DMS114 treated with DMSO at 0.1 percent for 48 hours (cell line): Measurements from ENCODE around the gene SSBP3.

Source experiments
- DNase-seq: peaks from one replicate; lab custom pipeline; 2025; ENCODE audit not compliant: unreplicated experiment; lab: John Stamatoyannopoulos, UW

Gene SSBP3

GRCh38 chr1:54271341-54271740, 134.9 kb downstream of the SSBP3 start:
- DNase-seq = no peak

DNA sequence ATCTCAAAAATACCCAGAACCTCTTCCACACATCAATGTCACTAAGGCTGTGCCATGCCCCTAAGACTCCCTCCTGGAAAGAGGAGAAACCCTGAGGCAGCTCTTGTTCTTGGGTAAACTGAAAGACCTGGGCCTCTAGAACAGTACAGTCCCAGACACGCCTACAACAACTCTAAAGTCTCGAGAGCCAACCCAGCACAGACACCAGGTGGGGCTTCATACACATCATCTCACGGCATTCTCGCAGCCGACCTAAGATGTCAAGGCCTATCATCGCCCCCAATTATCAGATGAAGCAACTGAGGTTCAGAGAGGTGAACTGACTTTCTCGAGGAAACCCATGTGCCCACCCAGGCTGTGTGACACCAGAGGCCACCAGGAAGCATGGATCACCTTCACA, 135.7 kb downstream of the SSBP3 start:
- no peak for DNase-seq

DNA sequence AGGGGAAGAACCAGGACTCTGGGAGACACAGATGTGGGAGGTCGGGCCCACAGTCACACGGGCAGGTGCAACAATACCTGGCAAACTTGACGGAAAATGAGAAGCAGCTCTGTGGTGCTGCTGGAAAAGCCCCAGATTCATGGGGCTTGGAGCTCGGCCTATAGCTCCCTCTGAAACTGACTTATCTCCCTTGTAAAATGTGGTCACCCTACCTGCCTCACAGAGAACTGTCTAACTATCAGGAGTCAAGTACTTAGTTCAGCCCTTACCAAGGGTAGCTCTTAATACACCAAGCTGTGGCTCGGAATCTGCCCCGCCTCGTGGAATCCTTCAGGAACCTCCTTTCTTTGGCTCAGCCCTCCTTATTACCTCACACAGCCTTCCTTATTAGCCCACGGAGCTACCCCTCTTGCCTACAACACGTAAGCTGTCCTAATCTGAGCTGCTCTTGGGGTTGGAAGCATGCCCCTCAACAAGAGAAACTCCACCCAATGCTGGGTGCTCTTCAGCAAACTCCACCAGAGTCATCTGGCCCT, 137.4 kb downstream of the SSBP3 start:
- DNase-seq = peak; percentile 25

DNA sequence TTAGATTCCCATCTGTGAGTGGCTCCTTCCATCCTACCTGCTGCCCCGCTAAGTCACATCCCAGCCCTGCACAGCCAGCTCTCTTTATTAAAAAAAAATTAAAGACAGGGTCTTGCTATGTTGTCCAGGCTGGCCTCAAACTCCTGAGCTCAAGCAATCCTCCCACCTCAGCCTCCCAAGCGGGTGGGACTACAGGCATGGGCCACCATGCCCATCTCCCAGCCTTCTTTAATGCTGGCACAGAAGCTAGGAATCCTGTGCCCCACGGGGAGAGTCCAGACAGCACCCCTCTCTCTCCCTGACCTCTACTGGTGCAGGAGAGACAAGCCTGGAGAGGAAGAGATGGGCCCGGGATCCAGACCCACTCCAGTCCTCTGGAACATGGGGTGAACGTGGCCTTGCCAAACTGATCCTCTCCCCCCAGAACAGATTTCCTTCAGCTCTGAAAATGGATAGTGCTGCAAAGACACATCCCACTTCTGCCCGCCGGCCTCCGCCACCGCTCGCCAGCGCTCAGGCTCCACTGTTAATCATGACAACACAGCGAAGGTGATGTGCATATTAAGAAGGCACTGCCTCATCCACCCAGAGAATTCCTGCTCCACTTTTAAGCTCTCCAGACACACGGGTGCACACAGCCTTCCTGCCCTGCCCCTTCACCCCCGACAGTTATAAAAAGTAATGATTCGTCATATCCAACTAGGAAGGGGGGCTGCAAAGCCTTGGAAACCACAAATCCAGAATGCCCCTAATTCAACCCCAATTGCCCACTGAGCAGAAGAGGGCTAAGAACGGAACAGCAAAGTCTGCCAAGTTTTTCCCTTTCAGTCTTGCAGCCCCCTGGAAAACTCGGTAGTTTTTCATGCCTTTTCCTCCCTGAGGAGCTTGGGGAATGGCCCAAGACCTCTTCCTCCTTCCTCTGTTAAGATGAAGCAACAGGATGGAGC, 138.1 kb downstream of the SSBP3 start:
- DNase-seq = no peak

- no peak for DNase-seq
Observed at GRCh38 chr1:54266908-54267307, 139.3 kb downstream of the SSBP3 start.

GRCh38 chr1:54266195-54266594, 140.0 kb downstream of the SSBP3 start:
- no peak for DNase-seq

- DNase-seq = no peak
Observed at GRCh38 chr1:54265659-54266058, 140.5 kb downstream of the SSBP3 start.

DNA sequence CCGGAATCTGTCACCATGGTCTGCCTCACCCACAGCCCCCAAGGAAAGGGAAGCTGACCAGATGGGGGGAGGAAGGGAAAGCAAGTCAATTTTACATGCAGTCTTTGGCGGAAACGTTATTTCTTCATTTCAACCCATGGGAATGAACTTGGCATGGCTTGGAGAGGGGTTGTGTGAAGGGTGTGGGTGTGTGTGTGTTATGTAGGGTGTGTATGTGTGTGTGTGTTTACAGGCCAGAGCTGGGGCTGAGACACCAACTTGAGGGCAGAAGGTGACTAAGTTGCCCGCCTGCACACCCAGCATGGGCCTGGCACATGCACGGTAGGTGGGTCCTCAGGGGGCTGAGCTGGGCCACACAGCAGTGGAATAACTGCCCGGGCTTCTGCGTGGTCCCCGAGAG, 141.1 kb downstream of the SSBP3 start:
- no peak for DNase-seq

GRCh38 chr1:54263601-54264226, 142.5 kb downstream of the SSBP3 start:
- DNase-seq = no peak

DNA sequence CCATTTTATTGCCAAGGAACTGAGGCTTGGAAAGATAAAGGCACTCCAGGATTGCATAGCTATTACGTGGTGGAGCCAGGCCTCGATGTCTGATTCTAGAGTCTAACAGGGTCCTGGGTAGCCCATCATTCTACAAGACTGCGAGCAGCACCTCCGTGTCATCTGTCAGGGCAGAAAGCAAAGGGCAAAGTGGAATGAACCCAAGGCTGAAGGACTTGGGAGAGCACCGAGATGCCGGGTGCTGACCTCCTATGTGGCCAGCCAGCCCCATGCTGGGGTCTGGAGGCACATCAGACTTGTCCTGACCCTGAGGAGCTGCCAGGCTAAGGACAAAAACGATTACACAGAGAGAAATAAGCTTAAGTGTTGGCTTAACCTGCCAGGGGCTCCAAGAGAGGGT, 143.9 kb downstream of the SSBP3 start:
- DNase-seq = no peak

- no peak for DNase-seq
Observed at GRCh38 chr1:54260810-54261209, 145.4 kb downstream of the SSBP3 start.

DNA sequence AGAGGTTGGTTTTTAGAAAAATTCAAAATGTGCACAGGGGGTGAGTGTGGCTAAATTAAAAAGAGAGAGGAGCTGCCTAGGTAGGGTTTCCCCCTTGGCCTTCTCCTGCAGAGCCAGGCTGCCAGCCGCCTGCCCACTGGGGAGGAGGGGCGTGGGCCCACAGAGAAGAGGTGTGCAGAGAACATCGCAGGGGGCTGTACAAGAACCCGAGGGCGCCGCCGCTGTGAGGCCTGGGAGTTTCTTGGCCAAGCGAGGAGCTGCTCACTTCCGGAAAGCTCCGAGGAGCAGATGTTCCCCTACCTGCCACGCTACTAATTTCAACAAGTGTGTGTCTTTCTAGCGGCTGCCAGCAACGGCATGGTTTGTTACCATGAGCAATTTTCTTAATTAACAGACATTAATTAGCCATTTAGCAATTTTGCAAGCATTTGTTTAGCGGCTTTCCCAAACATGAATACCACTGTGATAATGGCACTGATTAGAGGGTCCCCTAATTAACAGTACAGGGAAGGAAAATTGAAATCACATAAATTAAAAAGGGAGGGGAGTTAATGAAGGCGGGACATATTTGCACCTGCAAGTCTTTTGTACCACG, 146.6 kb downstream of the SSBP3 start:
- no peak for DNase-seq

- DNase-seq = no peak
Observed at GRCh38 chr1:54257876-54258275, 148.3 kb downstream of the SSBP3 start.

DNA sequence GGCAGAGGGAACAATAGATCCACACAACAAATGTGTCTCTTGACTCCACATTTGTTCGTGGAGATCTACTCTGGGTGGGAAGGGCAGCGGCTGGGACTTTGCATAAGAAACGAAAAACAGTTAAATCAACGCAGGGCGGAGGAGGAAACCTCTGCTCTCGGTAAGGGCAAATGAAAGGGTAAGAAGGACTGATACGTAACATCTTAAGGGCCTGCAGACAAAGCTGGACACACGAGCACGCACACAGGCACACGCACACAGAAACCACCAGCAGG, 148.9 kb downstream of the SSBP3 start:
- DNase-seq = no peak

GRCh38 chr1:54256522-54257345, 149.5 kb downstream of the SSBP3 start:
- no peak for DNase-seq

DNA sequence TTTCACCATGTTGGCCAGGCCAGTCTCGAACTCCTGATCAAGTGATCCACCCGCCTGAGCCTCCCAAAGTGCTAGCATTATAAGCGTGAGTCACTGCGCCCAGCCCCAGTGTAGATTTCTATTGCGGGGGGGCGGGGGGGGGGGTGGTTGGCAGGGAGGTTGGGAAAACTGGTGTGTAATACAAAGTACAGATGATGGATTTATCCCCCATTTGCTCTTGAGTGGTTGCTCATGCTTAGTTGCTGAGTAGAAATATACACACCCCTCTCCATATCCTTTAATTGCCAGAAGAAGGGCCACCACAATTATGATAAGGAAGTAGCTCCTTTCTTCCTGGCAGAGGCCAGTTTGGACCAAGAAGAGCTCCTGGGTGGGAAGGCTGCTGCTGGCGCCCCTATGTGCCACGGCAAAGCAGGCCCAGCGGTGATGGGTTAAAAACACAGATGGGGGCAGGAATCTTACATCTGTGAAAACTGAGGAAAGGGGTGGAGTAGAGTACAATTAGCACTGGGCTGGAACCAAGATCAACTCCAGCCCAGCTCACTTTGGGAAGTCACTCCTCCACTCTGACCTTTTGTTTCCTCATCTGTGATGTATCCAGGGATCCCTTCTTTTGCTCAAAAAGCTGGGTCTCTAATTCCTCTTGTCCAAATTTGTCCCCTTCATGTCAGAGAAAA, 151.0 kb downstream of the SSBP3 start:
- no peak for DNase-seq

- DNase-seq = no peak
Observed at GRCh38 chr1:54254055-54254454, 152.1 kb downstream of the SSBP3 start.

GRCh38 chr1:54253480-54253879, 152.7 kb downstream of the SSBP3 start:
- no peak for DNase-seq

DNA sequence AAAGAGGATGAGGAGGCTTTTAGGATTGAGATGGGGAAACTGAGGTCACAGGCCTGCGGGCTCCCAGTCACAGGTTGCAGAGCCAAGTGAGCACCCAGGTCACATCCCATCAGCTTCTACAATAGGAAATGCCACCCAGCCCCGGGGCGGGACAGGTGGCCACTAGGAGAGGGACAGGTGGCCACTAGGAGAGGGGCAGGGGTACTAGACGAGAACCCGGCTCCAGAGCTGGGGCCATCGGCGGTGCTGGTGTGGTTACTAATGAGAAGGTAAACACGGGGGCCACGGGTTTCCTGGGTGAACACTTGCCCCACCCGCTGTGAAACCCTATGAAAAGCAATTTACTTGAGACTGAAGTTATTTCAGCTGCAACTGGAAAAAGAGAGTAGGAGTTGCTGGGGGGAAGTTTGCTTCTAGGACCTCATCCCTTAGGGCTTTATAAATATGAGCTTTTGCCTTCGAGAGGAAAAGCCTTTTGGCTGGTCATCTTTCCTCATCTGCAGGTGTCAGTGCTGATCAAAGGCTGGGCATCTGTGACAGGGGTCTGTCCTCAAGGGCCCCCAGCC, 153.7 kb downstream of the SSBP3 start:
- DNase-seq = no peak

DNA sequence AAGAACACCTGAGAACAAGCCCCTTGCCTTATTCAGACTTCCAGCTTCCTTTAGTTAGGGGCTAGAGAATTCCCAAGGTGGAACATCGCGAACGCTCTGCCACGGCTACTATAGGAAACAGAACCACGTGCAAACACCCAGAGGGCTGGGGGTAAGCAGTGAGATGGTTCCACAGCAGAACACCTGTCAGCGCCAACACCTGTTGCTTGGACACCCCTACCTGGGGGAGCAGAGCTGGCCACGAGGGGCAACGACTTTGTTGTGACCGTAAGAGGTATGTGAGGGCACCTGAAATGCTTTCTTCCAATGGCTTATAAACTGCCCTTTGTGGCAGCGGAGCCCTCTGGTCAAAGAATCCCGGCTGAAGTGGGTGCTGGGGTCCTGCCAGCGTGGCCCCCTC, 155.5 kb downstream of the SSBP3 start:
- DNase-seq = no peak
